ENCODE measurements around the gene CSTPP1. TPM values are rescaled to one million over a fixed set of nuclear protein-coding genes. Genes with fewer than 3 reads are reported as not detected.

Gene CSTPP1
- polyA plus RNA-seq, 1 donor (not counting 4 experiments of a cell fraction or from before 2014, with no cell fraction given) = 20.0 TPM

DNA sequence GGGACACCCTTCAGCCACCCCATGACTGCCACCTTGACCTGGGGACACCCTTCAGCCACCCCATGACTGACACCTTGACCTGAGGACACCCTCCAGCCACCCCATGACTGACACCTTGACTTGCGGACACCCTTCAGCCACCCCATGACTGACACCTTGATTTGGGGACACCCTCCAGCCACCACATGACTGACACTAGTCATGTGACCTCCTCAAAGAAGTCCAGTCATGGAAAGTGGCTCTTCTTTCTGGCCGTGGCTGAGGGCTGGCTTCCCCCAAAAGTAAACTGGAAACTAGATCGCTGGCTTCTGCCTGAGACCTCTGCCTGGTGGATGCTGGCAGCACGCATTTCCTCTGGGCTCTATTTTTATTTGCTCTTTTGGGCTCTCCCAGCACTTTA, 211.7 kb downstream of the CSTPP1 start:
- no peak for FAIRE-seq

GRCh38 chr11:47148903-47149531, 212.5 kb downstream of the CSTPP1 start:
- Histone ChIP-seq H3K79me2 (ENCODE audit: control insufficient read depth, insufficient read depth, low read length) (no peaks in the 10 kb centered on the region), H3K27ac (ENCODE audit: control insufficient read depth, insufficient read depth, low read length) (no peak overlapping the region), H3K4me3 (ENCODE audit: control insufficient read depth in 2 of 3, extremely low read depth in 1 of 3, insufficient read depth in 2 of 3, low read depth in 1 of 3, low read length in 3 of 3) (no peak overlapping the region), H3K27me3 (ENCODE audit: control insufficient read depth, extremely low read depth, insufficient read depth, low read length) (no peaks in the 10 kb centered on the region), H4K20me1 (ENCODE audit: control insufficient read depth, extremely low read depth, insufficient read depth, low read length) (no peaks in the 10 kb centered on the region), H2AFZ (ENCODE audit: control insufficient read depth, low read length) (no peak overlapping the region), H3K9ac (ENCODE audit: control insufficient read depth, extremely low read depth, insufficient read depth, low read length) (no peak overlapping the region), H3K36me3 (ENCODE audit: control insufficient read depth in 2 of 2, extremely low read depth in 1 of 2, insufficient read depth in 2 of 2, low read length in 2 of 2) (peaks cover 0 to 2% of the 10 kb centered on the region in 2 experiments), H3K4me2 (ENCODE audit: control insufficient read depth, extremely low read depth, insufficient read depth, low read depth, low read length) (no peak overlapping the region), H3K4me1 (ENCODE audit: control insufficient read depth, extremely low read depth, insufficient read depth, low read length) (no peaks in the 10 kb centered on the region), H3K9me1 (ENCODE audit: control insufficient read depth, extremely low read depth, insufficient read depth, low read length) (peaks cover 3% of the 10 kb centered on the region), H3K9me3 (ENCODE audit: control insufficient read depth, low read depth, low read length) (no peaks in the 10 kb centered on the region)
- no peak for DNase-seq (ENCODE audit: low read depth, low spot score)
- TF ChIP-seq, protein P1, sequence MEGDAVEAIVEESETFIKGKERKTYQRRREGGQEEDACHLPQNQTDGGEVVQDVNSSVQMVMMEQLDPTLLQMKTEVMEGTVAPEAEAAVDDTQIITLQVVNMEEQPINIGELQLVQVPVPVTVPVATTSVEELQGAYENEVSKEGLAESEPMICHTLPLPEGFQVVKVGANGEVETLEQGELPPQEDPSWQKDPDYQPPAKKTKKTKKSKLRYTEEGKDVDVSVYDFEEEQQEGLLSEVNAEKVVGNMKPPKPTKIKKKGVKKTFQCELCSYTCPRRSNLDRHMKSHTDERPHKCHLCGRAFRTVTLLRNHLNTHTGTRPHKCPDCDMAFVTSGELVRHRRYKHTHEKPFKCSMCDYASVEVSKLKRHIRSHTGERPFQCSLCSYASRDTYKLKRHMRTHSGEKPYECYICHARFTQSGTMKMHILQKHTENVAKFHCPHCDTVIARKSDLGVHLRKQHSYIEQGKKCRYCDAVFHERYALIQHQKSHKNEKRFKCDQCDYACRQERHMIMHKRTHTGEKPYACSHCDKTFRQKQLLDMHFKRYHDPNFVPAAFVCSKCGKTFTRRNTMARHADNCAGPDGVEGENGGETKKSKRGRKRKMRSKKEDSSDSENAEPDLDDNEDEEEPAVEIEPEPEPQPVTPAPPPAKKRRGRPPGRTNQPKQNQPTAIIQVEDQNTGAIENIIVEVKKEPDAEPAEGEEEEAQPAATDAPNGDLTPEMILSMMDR (optimal IDR thresholded peaks at IDR 0.05 in 1 of 3, IDR thresholded peaks at IDR 0.05 in 1 of 3, conservative IDR thresholded peaks at IDR 0.05 in 1 of 3; ENCODE audit: extremely low read depth in 1 of 3, insufficient read depth in 2 of 3, low read length in 3 of 3) = no peak
- TF ChIP-seq EZH2 (IDR thresholded peaks at IDR 0.05; ENCODE audit: low read length) = no peak
- dilution Hi-C loops (cut with MboI; ENCODE audit: extremely low pct_ligation_motif_present, low sequenced_read_pairs) = no loop called here
- no peak for FAIRE-seq

More for the DNA sequence above, 211.7 kb downstream of the CSTPP1 start:
- Histone ChIP-seq H3K4me1 (ENCODE audit: control insufficient read depth, extremely low read depth, insufficient read depth, low read length) (peaks cover 4% of the 10 kb centered on the region), H3K9me1 (ENCODE audit: control insufficient read depth, extremely low read depth, insufficient read depth, low read length) (peaks cover 3% of the 10 kb centered on the region), H3K36me3 (ENCODE audit: control insufficient read depth in 2 of 2, extremely low read depth in 1 of 2, insufficient read depth in 2 of 2, low read length in 2 of 2) (peaks cover 0 to 2% of the 10 kb centered on the region in 2 experiments), H4K20me1 (ENCODE audit: control insufficient read depth, extremely low read depth, insufficient read depth, low read length) (no peaks in the 10 kb centered on the region), H2AFZ (ENCODE audit: control insufficient read depth, low read length) (no peak overlapping the region), H3K9ac (ENCODE audit: control insufficient read depth, extremely low read depth, insufficient read depth, low read length) (no peak overlapping the region), H3K4me3 (ENCODE audit: control insufficient read depth in 2 of 3, extremely low read depth in 1 of 3, insufficient read depth in 2 of 3, low read depth in 1 of 3, low read length in 3 of 3) (no peak overlapping the region), H3K27me3 (ENCODE audit: control insufficient read depth, extremely low read depth, insufficient read depth, low read length) (no peaks in the 10 kb centered on the region), H3K9me3 (ENCODE audit: control insufficient read depth, low read depth, low read length) (no peaks in the 10 kb centered on the region), H3K27ac (ENCODE audit: control insufficient read depth, insufficient read depth, low read length) (no peak overlapping the region), H3K79me2 (ENCODE audit: control insufficient read depth, insufficient read depth, low read length) (no peaks in the 10 kb centered on the region), H3K4me2 (ENCODE audit: control insufficient read depth, extremely low read depth, insufficient read depth, low read depth, low read length) (no peak overlapping the region)
- no peak for DNase-seq (ENCODE audit: low read depth, low spot score)
- TF ChIP-seq EZH2 (IDR thresholded peaks at IDR 0.05; ENCODE audit: low read length) = no peak
- TF ChIP-seq, protein P1 (optimal IDR thresholded peaks at IDR 0.05 in 1 of 3, IDR thresholded peaks at IDR 0.05 in 1 of 3, conservative IDR thresholded peaks at IDR 0.05 in 1 of 3; ENCODE audit: extremely low read depth in 1 of 3, insufficient read depth in 2 of 3, low read length in 3 of 3) = no peak
- dilution Hi-C loops (cut with MboI; ENCODE audit: extremely low pct_ligation_motif_present, low sequenced_read_pairs) = no loop called here
